WTC11 (cell line): ENCODE measurements around the gene FLT3. TPM values are rescaled to one million over a fixed set of nuclear protein-coding genes. Genes with fewer than 3 reads are reported as not detected.

ENCODE experiments used
- ATAC-seq: fragments of 200-7000 bp; cut with Tn5 transposase; 2 replicates; pipeline ENCODE4 v1.10.0; 2021; ENCODE audit warnings: mild to moderate bottlenecking, moderate library complexity
- CTCF ChIA-PET: fragments of 300-600 bp; sonication (Branson Sonifier 250); formaldehyde crosslinking; loops from one replicate; lab custom pipeline; 2021; ENCODE audit warnings: antibody characterized with exemption; lab: Charles Lee
- POLR2A ChIA-PET: fragments of 350-600 bp; sonication (Branson Sonifier 250); formaldehyde crosslinking; loops from one replicate; lab custom pipeline; 2021; ENCODE audit warnings: antibody characterized with exemption; lab: Charles Lee
- DNase-seq: peaks from one replicate; pipeline ENCODE4 v3.0.0; 2021; ENCODE audit warnings: low spot score
- H3K27ac Mint-ChIP-seq: 2 replicates; pipeline ENCODE4 v1.8.0; 2021; ENCODE audit warnings: mixed read lengths
- H3K27me3 Mint-ChIP-seq: 2 replicates; pipeline ENCODE4 v1.8.0; 2021; ENCODE audit warnings: low read depth, mild to moderate bottlenecking, moderate library complexity, mixed read lengths
- H3K36me3 Mint-ChIP-seq: 2 replicates; pipeline ENCODE4 v1.8.0; 2021; ENCODE audit warnings: mixed read lengths
- H3K4me1 Mint-ChIP-seq: 2 replicates; pipeline ENCODE4 v1.8.0; 2022; ENCODE audit warnings: mixed read lengths
- H3K4me3 Mint-ChIP-seq: 2 replicates; pipeline ENCODE4 v1.8.0; 2021; ENCODE audit warnings: mild to moderate bottlenecking, moderate library complexity, mixed read lengths
- H3K9me3 Mint-ChIP-seq: 2 replicates; pipeline ENCODE4 v1.8.0; 2021; ENCODE audit warnings: mixed read lengths
- ATF6 ChIP-seq: sonication (generic); formaldehyde crosslinking; IDR thresholded peaks from 2 replicates; pipeline ENCODE4 v1.8.1; 2023; ENCODE audit warnings: mild to moderate bottlenecking, missing genetic modification reagents
- CBFB ChIP-seq: sonication (generic); formaldehyde crosslinking; IDR thresholded peaks from 2 replicates; pipeline ENCODE4 v1.8.1; 2022; ENCODE audit warnings: mild to moderate bottlenecking, low read depth, missing genetic modification reagents
- CREM ChIP-seq: sonication (generic); formaldehyde crosslinking; IDR thresholded peaks from 2 replicates; pipeline ENCODE4 v1.8.1; 2022; ENCODE audit warnings: mild to moderate bottlenecking, missing genetic modification reagents, moderate library complexity
- E2F5 ChIP-seq: sonication (generic); formaldehyde crosslinking; IDR thresholded peaks from 2 replicates; pipeline ENCODE4 v1.8.1; 2022; ENCODE audit warnings: mild to moderate bottlenecking, moderate library complexity, missing genetic modification reagents
- ELF4 ChIP-seq: sonication (generic); formaldehyde crosslinking; IDR thresholded peaks from 2 replicates; pipeline ENCODE4 v1.8.1; 2022; ENCODE audit warnings: low read depth, mild to moderate bottlenecking, moderate library complexity, missing genetic modification reagents
- EMX1 ChIP-seq: fragments of 250-450 bp; sonication (Bioruptor Pico); IDR thresholded peaks from 2 replicates; pipeline ENCODE4 v1.8.0; 2021; ENCODE audit warnings: mild to moderate bottlenecking
- FOXK1 ChIP-seq: sonication (generic); formaldehyde crosslinking; IDR thresholded peaks from 2 replicates; pipeline ENCODE4 v1.8.0; 2022; ENCODE audit warnings: mild to moderate bottlenecking, moderate library complexity, missing genetic modification reagents
- FOXP1 ChIP-seq: sonication (generic); formaldehyde crosslinking; IDR thresholded peaks from 2 replicates; pipeline ENCODE4 v1.8.0; 2022; ENCODE audit warnings: missing genetic modification reagents, mild to moderate bottlenecking, moderate library complexity, borderline replicate concordance
- JAZF1 ChIP-seq: fragments of 250-450 bp; sonication (Bioruptor Pico); IDR thresholded peaks from 2 replicates; pipeline ENCODE4 v1.9.0; 2021; ENCODE audit warnings: moderate library complexity, mild to moderate bottlenecking, inconsistent platforms
- MLX ChIP-seq: sonication (generic); formaldehyde crosslinking; IDR thresholded peaks from 2 replicates; pipeline ENCODE4 v1.8.1; 2023; ENCODE audit warnings: mild to moderate bottlenecking, missing genetic modification reagents, moderate library complexity
- MXD4 ChIP-seq: fragments of 250-450 bp; sonication (Bioruptor Pico); IDR thresholded peaks from 2 replicates; pipeline ENCODE4 v1.8.0; 2021; ENCODE audit warnings: mild to moderate bottlenecking, moderate library complexity, borderline replicate concordance
- PREB ChIP-seq: sonication (generic); formaldehyde crosslinking; IDR thresholded peaks from 2 replicates; pipeline ENCODE4 v1.8.1; 2022; ENCODE audit warnings: mild to moderate bottlenecking, missing genetic modification reagents, moderate library complexity, borderline replicate concordance
- RORB ChIP-seq: fragments of 250-450 bp; sonication (Bioruptor Pico); IDR thresholded peaks from 2 replicates; pipeline ENCODE4 v1.9.0; 2021; ENCODE audit warnings: mild to moderate bottlenecking
- SMAD3 ChIP-seq: sonication (generic); formaldehyde crosslinking; IDR thresholded peaks from 2 replicates; pipeline ENCODE4 v1.8.0; 2022; ENCODE audit warnings: missing genetic modification reagents, mild to moderate bottlenecking, borderline replicate concordance
- STAT6 ChIP-seq: sonication (generic); formaldehyde crosslinking; conservative IDR thresholded peaks from 2 replicates; pipeline ENCODE4 v1.8.1; 2023; ENCODE audit warnings: mild to moderate bottlenecking, low read depth, missing genetic modification reagents, moderate library complexity
- TEAD1 ChIP-seq: sonication (generic); formaldehyde crosslinking; IDR thresholded peaks from 2 replicates; pipeline ENCODE4 v1.8.0; 2022; ENCODE audit warnings: mild to moderate bottlenecking, missing genetic modification reagents
- USF1 ChIP-seq: sonication (generic); formaldehyde crosslinking; IDR thresholded peaks from 2 replicates; pipeline ENCODE4 v1.8.0; 2022; ENCODE audit warnings: mild to moderate bottlenecking, missing genetic modification reagents
- ZMAT4 ChIP-seq: fragments of 250-450 bp; sonication (Bioruptor Pico); IDR thresholded peaks from 2 replicates; pipeline ENCODE4 v1.9.0; 2021; ENCODE audit warnings: mild to moderate bottlenecking
- ZNF219 ChIP-seq: sonication (generic); formaldehyde crosslinking; IDR thresholded peaks from 2 replicates; pipeline ENCODE4 v1.8.0; 2023; ENCODE audit warnings: missing genetic modification reagents, mild to moderate bottlenecking, borderline replicate concordance
- ZNF423 ChIP-seq: fragments of 250-450 bp; sonication (Bioruptor Pico); IDR thresholded peaks from 2 replicates; pipeline ENCODE4 v2.1.2; 2022; ENCODE audit warnings: mild to moderate bottlenecking, moderate library complexity
- ZNF425 ChIP-seq: fragments of 250-450 bp; sonication (Bioruptor Pico); conservative IDR thresholded peaks from 2 replicates; pipeline ENCODE4 v1.9.0; 2021; ENCODE audit warnings: mild to moderate bottlenecking
- ZNF512 ChIP-seq: sonication (generic); formaldehyde crosslinking; IDR thresholded peaks from 2 replicates; pipeline ENCODE4 v1.8.1; 2022; ENCODE audit warnings: missing genetic modification reagents, borderline replicate concordance
- ZNF671 ChIP-seq: fragments of 250-450 bp; sonication (Bioruptor Pico); IDR thresholded peaks from 2 replicates; pipeline ENCODE4 v1.8.0; 2021; ENCODE audit warnings: mild to moderate bottlenecking
- total RNA-seq: library from RNA; stranded (reverse); gene quantifications from 3 replicates; pipeline ENCODE4 v1.2.3, GENCODE V29; 2021

Gene FLT3
- total RNA-seq, 1 experiment from 2014 or later, result 0.15 TPM

- TF ChIP-seq JAZF1 (CRISPR knock-in tag) (no peak), CBFB (CRISPR knock-in tag) (no peak), USF1 (CRISPR knock-in tag) (no peak), SMAD3 (no peak), CREM (CRISPR knock-in tag) (no peak), ZNF512 (CRISPR knock-in tag) (no peak)
- TF ChIP-seq, all 79 proteins: peak for 0
Measured at GRCh38 chr13:28041501-28041900, 58.9 kb downstream of the FLT3 start (continued).

- POLR2A ChIA-PET, result no interaction called here
- CTCF ChIA-PET, result interaction anchor here (0.6 kb wide), 1 partner anchor 262 kb away, joined by 3 read pairs; no protein-coding TSS in a partner anchor
- peaks cover 13% of the 10 kb centered on the region for H3K27me3 Mint-ChIP-seq
- peaks cover 3% of the 10 kb centered on the region; the same call in 1 of the 2 replicates for H3K4me1 Mint-ChIP-seq
- H3K9me3 Mint-ChIP-seq, result peaks cover 12% of the 10 kb centered on the region
- no peak overlapping the region for H3K27ac Mint-ChIP-seq
- no peak overlapping the region for H3K4me3 Mint-ChIP-seq
- H3K36me3 Mint-ChIP-seq, result peaks cover 3% of the 10 kb centered on the region; the same call in 1 of the 2 replicates
- no peak for ATAC-seq
- TF ChIP-seq ZNF425 (CRISPR knock-in tag) (no peak), FOXP1 (CRISPR knock-in tag) (no peak), MXD4 (CRISPR knock-in tag) (no peak), RORB (CRISPR knock-in tag) (no peak), STAT6 (no peak), TEAD1 (CRISPR knock-in tag) (no peak), ZMAT4 (CRISPR knock-in tag) (no peak), PREB (CRISPR knock-in tag) (no peak), EMX1 (CRISPR knock-in tag) (no peak), CREM (CRISPR knock-in tag) (no peak), FOXK1 (no peak), ZNF219 (no peak), E2F5 (CRISPR knock-in tag) (no peak), ZNF671 (CRISPR knock-in tag) (no peak), ATF6 (CRISPR knock-in tag) (no peak), ELF4 (CRISPR knock-in tag) (no peak), ZNF423 (CRISPR knock-in tag) (no peak), MLX (CRISPR knock-in tag) (no peak)
- DNase-seq, result no peak
Measured at GRCh38 chr13:28041031-28041461, 59.3 kb downstream of the FLT3 start.
